AG04450 (cell line): Measurements from ENCODE around the gene SLC22A1. TPM values are rescaled to one million over a fixed set of nuclear protein-coding genes. Genes with fewer than 3 reads are reported as not detected.

ENCODE experiments used
- CTCF ChIA-PET: fragments of 300-600, 350-600 bp; formaldehyde crosslinking; extraction: SDS; loops from one replicate; lab custom pipeline; 2022; ENCODE audit warnings: antibody characterized with exemption, inconsistent platforms; lab: Charles Lee
- POLR2A ChIA-PET: fragments of 350-600 bp; formaldehyde crosslinking; extraction: SDS; loops from one replicate; lab custom pipeline; 2021; ENCODE audit warnings: antibody characterized with exemption, inconsistent platforms; lab: Yijun Ruan, JAX
- DNase-seq: peaks from one replicate; pipeline ENCODE4 v3.0.0-alpha.2; 2011; ENCODE audit warnings: low read depth, low spot score
- H3K27ac ChIP-seq: one replicate; pipeline ENCODE4 v1.5.1; 2012; ENCODE audit warnings: low read depth, low read length, control low read depth
- H3K27me3 ChIP-seq: one replicate; pipeline ENCODE4 v1.6.0; 2012; ENCODE audit warnings: low read length; ENCODE audit not compliant: control insufficient read depth, insufficient read depth
- H3K4me3 ChIP-seq: 2 replicates; pipeline ENCODE4 v1.5.1; 2011; ENCODE audit warnings: mild to moderate bottlenecking, low read depth, low read length, control low read depth
- H3K9me3 ChIP-seq: 2 replicates; pipeline ENCODE4 v1.5.1; 2012; ENCODE audit warnings: low read length; ENCODE audit not compliant: control insufficient read depth, insufficient read depth
- CTCF ChIP-seq: IDR thresholded peaks from 2 replicates; pipeline ENCODE4 v1.5.1; 2011; ENCODE audit warnings: low read depth, low read length, control low read depth, inconsistent platforms
- polyA plus RNA-seq: library from polyadenylated mRNA; depleted of rRNA; stranded (reverse); fragments of >200 nt; gene quantifications from 2 replicates; pipeline ENCODE4 v1.2.3, GENCODE V29; 2011; rRNA removed
- small RNA-seq: library from RNA; depleted of rRNA; stranded (forward); fragments of <200 nt; gene quantifications from one replicate; pipeline ENCODE3, GENCODE V24; 2012; ENCODE audit warnings: low read depth; ENCODE audit not compliant: insufficient read length

The SLC22A1 gene
- polyA plus RNA-seq, 1 experiment = 0.36 TPM

DNA sequence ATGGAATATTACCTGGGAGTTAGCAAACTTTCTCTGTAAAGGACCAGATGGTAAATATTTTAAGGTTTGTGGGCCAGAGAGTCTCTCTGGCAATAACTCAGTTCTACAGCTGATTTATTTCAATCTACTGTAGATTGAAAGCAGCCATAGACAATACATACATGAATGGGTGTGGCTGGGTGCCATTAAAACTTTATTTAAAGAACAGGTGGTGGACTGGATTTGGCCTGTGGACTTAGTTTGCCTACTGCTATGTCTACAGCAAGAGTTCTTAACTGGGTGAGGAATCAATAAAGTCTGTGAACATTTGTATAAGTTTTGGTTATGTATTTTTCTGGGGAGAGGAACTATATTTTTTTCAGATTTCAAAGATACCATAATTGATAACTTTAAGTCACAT, 81.9 kb downstream of the SLC22A1 start:
- no peak for TF ChIP-seq CTCF
- POLR2A ChIA-PET = no interaction called here
- H3K27me3 ChIP-seq = no peaks in the 10 kb centered on the region
- no peak for DNase-seq
- CTCF ChIA-PET = interaction anchor here (0.6 kb wide), 1 partner anchor 1126 kb away, joined by 6 read pairs; no protein-coding TSS in a partner anchor
- no peaks in the 10 kb centered on the region for H3K9me3 ChIP-seq
- H3K4me3 ChIP-seq = no peak overlapping the region
- H3K27ac ChIP-seq = no peak overlapping the region

- no peak for DNase-seq
- no peak for TF ChIP-seq CTCF
- H3K27me3 ChIP-seq = no peaks in the 10 kb centered on the region
- ChIA-PET POLR2A (no interaction called here), CTCF (interaction anchor here (0.6 kb wide), 1 partner anchor 1126 kb away, joined by 6 read pairs; no protein-coding TSS in a partner anchor)
- no peak overlapping the region for H3K4me3 ChIP-seq
- H3K27ac ChIP-seq = no peak overlapping the region
- no peaks in the 10 kb centered on the region for H3K9me3 ChIP-seq
These were observed 82.3 kb downstream of the SLC22A1 start for GRCh38 chr6:160203953-160204352.

- DNase-seq = no peak
- CTCF ChIA-PET = no interaction called here
- no peak for TF ChIP-seq CTCF
These were observed 83.1 kb downstream of the SLC22A1 start for GRCh38 chr6:160204710-160205109.

DNA sequence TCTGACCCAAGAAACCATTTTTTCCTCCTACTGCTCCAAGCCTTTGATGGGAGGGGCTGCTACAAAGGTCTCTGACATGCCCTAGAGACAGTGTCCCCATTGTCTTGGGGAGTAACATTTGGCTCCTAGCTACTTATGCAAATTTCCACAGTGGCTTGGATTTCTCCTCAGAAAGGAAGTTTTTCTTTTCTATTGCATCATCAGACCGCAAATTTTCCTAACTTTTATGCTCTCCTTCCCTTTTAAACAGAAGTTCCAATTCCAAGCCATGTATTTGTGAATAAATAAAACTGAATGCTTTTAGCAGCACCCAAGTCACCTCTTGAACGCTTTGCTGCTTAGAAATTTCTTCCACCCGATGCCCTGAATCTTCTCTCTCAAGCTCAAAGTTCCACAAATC, 86.0 kb downstream of the SLC22A1 start:
- TF ChIP-seq CTCF = no peak
- CTCF ChIA-PET = no interaction called here
- H3K27ac ChIP-seq = no peak overlapping the region
- DNase-seq = no peak
- no peak overlapping the region for H3K4me3 ChIP-seq
- H3K9me3 ChIP-seq = no peaks in the 10 kb centered on the region
- no peaks in the 10 kb centered on the region for H3K27me3 ChIP-seq
- POLR2A ChIA-PET = no interaction called here

More at GRCh38 chr6:160204710-160205109, 83.1 kb downstream of the SLC22A1 start:
- H3K4me3 ChIP-seq = no peak overlapping the region
- no peaks in the 10 kb centered on the region for H3K9me3 ChIP-seq
- POLR2A ChIA-PET = no interaction called here
- no peaks in the 10 kb centered on the region for H3K27me3 ChIP-seq
- no peak overlapping the region for H3K27ac ChIP-seq

Small RNAs within 50 kb of the gene (small RNA-seq; reads per million reads assigned to genes)
- gene AL645733.1 = not detected

Other genes starting within 250 kb of the SLC22A1 start
- not detected in 2 replicates for gene MAS1, start 230.8 kb upstream of the SLC22A1 start, polyA plus RNA-seq
- gene IGF2R, start 152.7 kb upstream of the SLC22A1 start, polyA plus RNA-seq = 40.9 and 59.4 TPM in 2 replicates
- gene SLC22A2, start 137.0 kb downstream of the SLC22A1 start, polyA plus RNA-seq = not detected in 2 replicates
- gene SLC22A3, start 226.6 kb downstream of the SLC22A1 start, polyA plus RNA-seq = 0.07 TPM in 1 of 2 replicates, not detected in the other